Liver (tissue), 9 donors: ENCODE data around the gene CLBA1. TPM values are rescaled to one million over a fixed set of nuclear protein-coding genes. Genes with fewer than 3 reads are reported as not detected.
A peak's percentile ranks its signal among the peaks of the same experiment; 100 is the strongest.

ENCODE experiments used
- DNase-seq: peaks from one replicate; pipeline ENCODE4 v3.0.0-alpha.2; 2017; ENCODE audit warnings: low spot score
- H3K27ac ChIP-seq, 2 donors: one replicate each; pipeline ENCODE4 v1.7.0; 2013; ENCODE audit warnings: inconsistent platforms in 2 of 2, low read length in 2 of 2, control low read depth in 1 of 2, low read depth in 1 of 2, mild to moderate bottlenecking in 1 of 2
- H3K27me3 ChIP-seq, 4 donors: one replicate each; pipeline versions ENCODE4 v1.6.1 to v1.7.0; 2013; ENCODE audit warnings: low read length in 3 of 4, inconsistent platforms in 1 of 4, mild to moderate bottlenecking in 1 of 4, moderate library complexity in 1 of 4; ENCODE audit not compliant: control insufficient read depth in 4 of 4, insufficient read depth in 4 of 4
- H3K36me3 ChIP-seq, 4 donors: one replicate each; pipeline versions ENCODE4 v1.6.1 to v1.7.0; 2013; ENCODE audit warnings: low read length in 3 of 4, mild to moderate bottlenecking in 3 of 4, low read depth in 1 of 4, moderate library complexity in 1 of 4; ENCODE audit not compliant: control insufficient read depth in 4 of 4, insufficient read depth in 3 of 4
- H3K4me1 ChIP-seq, 4 donors: one replicate each; pipeline versions ENCODE4 v1.6.1 to v1.7.0; 2013; ENCODE audit warnings: low read length in 3 of 4, mild to moderate bottlenecking in 3 of 4, moderate library complexity in 1 of 4; ENCODE audit not compliant: control insufficient read depth in 4 of 4, insufficient read depth in 4 of 4
- H3K4me3 ChIP-seq, 3 donors: one replicate each; pipeline versions ENCODE4 v1.6.1 to v1.7.0; 2013; ENCODE audit warnings: low read length in 3 of 3, control low read depth in 1 of 3, low read depth in 1 of 3, mild to moderate bottlenecking in 1 of 3
- H3K9ac ChIP-seq, 2 donors: one replicate each; pipeline ENCODE4 v1.7.0; 2013; ENCODE audit warnings: low read length in 2 of 2, mild to moderate bottlenecking in 2 of 2, moderate library complexity in 2 of 2, control low read depth in 1 of 2, low read depth in 1 of 2
- H3K9me3 ChIP-seq, 4 donors: one replicate each; pipeline versions ENCODE4 v1.6.1 to v1.7.0; 2013; ENCODE audit warnings: low read length in 3 of 4; ENCODE audit not compliant: control insufficient read depth in 4 of 4
- ATF3 ChIP-seq: IDR thresholded peaks from 2 replicates; pipeline ENCODE4 v1.6.1; 2016; ENCODE audit warnings: antibody characterized with exemption
- EGR1 ChIP-seq, 2 donors: IDR thresholded peaks; 2 replicates each; pipeline ENCODE4 v1.6.1; 2016 to 2018; ENCODE audit warnings: antibody characterized with exemption in 2 of 2, low read depth in 2 of 2
- FOXA1 ChIP-seq: IDR thresholded peaks from 2 replicates; pipeline ENCODE4 v1.6.1; 2016; ENCODE audit warnings: antibody characterized with exemption
- FOXA2 ChIP-seq: IDR thresholded peaks from 2 replicates; pipeline ENCODE4 v1.6.1; 2016; ENCODE audit warnings: antibody characterized with exemption
- GABPA ChIP-seq, 2 donors: IDR thresholded peaks in 1 of 2; conservative IDR thresholded peaks in 1 of 2; 2 replicates each; pipeline ENCODE4 v1.6.1; 2016; ENCODE audit warnings: antibody characterized with exemption in 2 of 2, mild to moderate bottlenecking in 1 of 2, moderate library complexity in 1 of 2
- HNF4G ChIP-seq: IDR thresholded peaks from 2 replicates; pipeline ENCODE4 v1.6.1; 2016; ENCODE audit warnings: antibody characterized with exemption
- JUND ChIP-seq, 2 donors: IDR thresholded peaks; 2 replicates each; pipeline ENCODE4 v1.6.1; 2016; ENCODE audit warnings: antibody characterized with exemption in 2 of 2
- REST ChIP-seq: IDR thresholded peaks from 2 replicates; pipeline ENCODE4 v1.6.1; 2016; ENCODE audit warnings: antibody characterized with exemption, mild to moderate bottlenecking
- SP1 ChIP-seq: IDR thresholded peaks from 2 replicates; pipeline ENCODE4 v1.6.1; 2018; ENCODE audit warnings: antibody characterized with exemption, mild to moderate bottlenecking
- YY1 ChIP-seq: IDR thresholded peaks from 2 replicates; pipeline ENCODE4 v1.6.1; 2016; ENCODE audit warnings: antibody characterized with exemption, mild to moderate bottlenecking
- WGBS: extraction: QIAGEN DNeasy Blood & Tissue Kit; methylation state at CpG from one replicate; pipeline ENCODE4 v1.1.7; 2013; 5-methylcytosine and 5-hydroxymethylcytosine counted together
- polyA plus RNA-seq, 2 donors: library from polyadenylated mRNA; stranded (reverse) in 1 of 2; unstranded in 1 of 2; fragments of 200-250 nt in 1 of 2; fragments of >200 nt in 1 of 2; fragmentation: Nextera tagmentation in 1 of 2; extraction: Ambion mirVana in 1 of 2; gene quantifications; one replicate each; pipeline versions ENCODE4 v1.2.1 to v1.2.3, GENCODE V29; 2013 to 2015
- total RNA-seq, 2 donors: library from RNA; depleted of rRNA; stranded (reverse); fragments of >200 nt; gene quantifications; one replicate each; pipeline ENCODE4 v1.2.3, GENCODE V29; 2014
- TF ChIP-seq, protein P1 (sequence below): fragments of 150-350 bp; IDR thresholded peaks from 2 replicates; pipeline ENCODE4 v1.5.1; 2017; ENCODE audit warnings: improper control_type of control experiment, low read depth, low read length; ENCODE audit not compliant: missing input control
- TF ChIP-seq, protein P2 (sequence below): IDR thresholded peaks from 2 replicates; pipeline ENCODE4 v1.6.1; 2016; ENCODE audit warnings: antibody characterized with exemption
- donor health status: healthy.
- donor health status: healthy.
- donor health status: healthy.
- donor health status: healthy.
- donor health status: healthy.

CLBA1 gene
- total and polyA plus RNA-seq, 4 donors, result 0.98 to 3.9 (median 2.3) TPM

GRCh38 chr14:104940526-104941150, 45.0 kb upstream of the CLBA1 start:
- WGBS, result 69% methylated on average over 3 of the region's 3 CpGs
- TF ChIP-seq, protein P1, sequence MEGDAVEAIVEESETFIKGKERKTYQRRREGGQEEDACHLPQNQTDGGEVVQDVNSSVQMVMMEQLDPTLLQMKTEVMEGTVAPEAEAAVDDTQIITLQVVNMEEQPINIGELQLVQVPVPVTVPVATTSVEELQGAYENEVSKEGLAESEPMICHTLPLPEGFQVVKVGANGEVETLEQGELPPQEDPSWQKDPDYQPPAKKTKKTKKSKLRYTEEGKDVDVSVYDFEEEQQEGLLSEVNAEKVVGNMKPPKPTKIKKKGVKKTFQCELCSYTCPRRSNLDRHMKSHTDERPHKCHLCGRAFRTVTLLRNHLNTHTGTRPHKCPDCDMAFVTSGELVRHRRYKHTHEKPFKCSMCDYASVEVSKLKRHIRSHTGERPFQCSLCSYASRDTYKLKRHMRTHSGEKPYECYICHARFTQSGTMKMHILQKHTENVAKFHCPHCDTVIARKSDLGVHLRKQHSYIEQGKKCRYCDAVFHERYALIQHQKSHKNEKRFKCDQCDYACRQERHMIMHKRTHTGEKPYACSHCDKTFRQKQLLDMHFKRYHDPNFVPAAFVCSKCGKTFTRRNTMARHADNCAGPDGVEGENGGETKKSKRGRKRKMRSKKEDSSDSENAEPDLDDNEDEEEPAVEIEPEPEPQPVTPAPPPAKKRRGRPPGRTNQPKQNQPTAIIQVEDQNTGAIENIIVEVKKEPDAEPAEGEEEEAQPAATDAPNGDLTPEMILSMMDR, result peak; percentile 9
- no peak for TF ChIP-seq EGR1 (IDR thresholded peaks at IDR 0.05; ENCODE audit: low read depth in 2 of 2)
- Histone ChIP-seq H3K9ac (no peak overlapping the region), H3K27ac (no peak overlapping the region), H3K36me3 (no peaks in the 10 kb centered on the region), H3K4me3 (no peak overlapping the region), H3K4me1 (no peaks in the 10 kb centered on the region), H3K9me3 (no peaks in the 10 kb centered on the region), H3K27me3 (no peaks in the 10 kb centered on the region)
- no peak for DNase-seq

GRCh38 chr14:104941508-104942365, 43.9 kb upstream of the CLBA1 start:
- TF ChIP-seq YY1, result no peak
- TF ChIP-seq REST, result no peak
- no peak for DNase-seq
- Histone ChIP-seq H3K27ac (no peak overlapping the region), H3K9ac (no peak overlapping the region), H3K27me3 (no peaks in the 10 kb centered on the region), H3K9me3 (no peaks in the 10 kb centered on the region), H3K4me1 (no peaks in the 10 kb centered on the region), H3K36me3 (no peaks in the 10 kb centered on the region), H3K4me3 (no peak overlapping the region)
- WGBS, result 91% methylated on average over 26 of the region's 26 CpGs

- DNase-seq, result no peak
- WGBS, result 92% methylated on average over 16 of the region's 16 CpGs
Observed at GRCh38 chr14:104942586-104942985, 43.0 kb upstream of the CLBA1 start.

More at GRCh38 chr14:104942586-104942985, 43.0 kb upstream of the CLBA1 start:
- TF ChIP-seq SP1 (no peak), HNF4G (no peak), FOXA2 (no peak), ATF3 (no peak), EGR1 (IDR thresholded peaks at IDR 0.05; ENCODE audit: low read depth in 2 of 2) (no peak), GABPA (IDR thresholded peaks at IDR 0.05 in 1 of 2, conservative IDR thresholded peaks at IDR 0.05 in 1 of 2) (no peak), YY1 (no peak), FOXA1 (no peak), REST (no peak), JUND (IDR thresholded peaks at IDR 0.05) (no peak)
- TF ChIP-seq, protein P1, result no peak
- TF ChIP-seq, protein P2, sequence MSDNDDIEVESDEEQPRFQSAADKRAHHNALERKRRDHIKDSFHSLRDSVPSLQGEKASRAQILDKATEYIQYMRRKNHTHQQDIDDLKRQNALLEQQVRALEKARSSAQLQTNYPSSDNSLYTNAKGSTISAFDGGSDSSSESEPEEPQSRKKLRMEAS, result no peak
- Histone ChIP-seq H3K27ac (no peak overlapping the region), H3K9ac (no peak overlapping the region), H3K4me3 (no peak overlapping the region), H3K36me3 (no peaks in the 10 kb centered on the region), H3K4me1 (no peaks in the 10 kb centered on the region), H3K27me3 (no peaks in the 10 kb centered on the region), H3K9me3 (no peaks in the 10 kb centered on the region)
